Measurements from ENCODE around the gene SMAP1.
"Not testable (repeated sequence)": the region's sequence is repeated elsewhere in the genome, so short reads cannot be mapped to it uniquely, and the experiment has no call there.

The SMAP1 gene

GRCh38 chr6:70684794-70685493, 17.3 kb downstream of the SMAP1 start:
- no peak for DNase-seq

DNA sequence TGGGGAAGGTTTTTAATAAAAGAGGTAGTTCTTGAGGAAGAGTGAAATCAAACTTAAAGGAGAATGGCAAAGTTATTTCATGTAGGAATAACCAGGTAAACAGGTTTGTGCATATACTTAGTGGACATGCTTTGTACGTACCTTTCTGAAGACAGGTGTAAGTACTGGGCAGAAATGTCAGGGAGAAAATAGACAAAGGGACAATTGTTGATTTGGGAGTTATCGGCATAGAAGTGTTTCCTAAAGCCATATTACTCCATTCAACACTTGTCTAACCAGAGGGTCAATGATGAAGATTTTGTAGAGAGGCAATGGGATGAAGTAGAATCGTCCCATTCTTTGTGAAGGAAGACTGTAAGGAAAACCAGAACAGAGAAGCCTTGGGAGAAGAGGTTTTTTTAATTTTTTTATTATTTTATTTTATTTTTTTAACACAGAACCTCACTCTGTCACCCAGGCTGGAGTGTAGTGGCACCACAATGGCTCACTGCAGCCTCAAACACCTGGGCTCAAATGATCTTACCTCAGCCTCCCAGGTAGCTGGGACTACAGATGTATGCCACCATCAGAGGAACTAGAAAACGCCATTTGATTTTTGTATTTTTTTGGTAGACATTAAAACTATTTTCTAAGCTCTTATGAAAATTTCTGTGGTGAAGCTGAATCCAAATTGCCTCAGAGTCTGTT, 18.0 kb downstream of the SMAP1 start:
- DNase-seq = no peak

GRCh38 chr6:70686548-70687133, 19.0 kb downstream of the SMAP1 start:
- no peak for DNase-seq

DNA sequence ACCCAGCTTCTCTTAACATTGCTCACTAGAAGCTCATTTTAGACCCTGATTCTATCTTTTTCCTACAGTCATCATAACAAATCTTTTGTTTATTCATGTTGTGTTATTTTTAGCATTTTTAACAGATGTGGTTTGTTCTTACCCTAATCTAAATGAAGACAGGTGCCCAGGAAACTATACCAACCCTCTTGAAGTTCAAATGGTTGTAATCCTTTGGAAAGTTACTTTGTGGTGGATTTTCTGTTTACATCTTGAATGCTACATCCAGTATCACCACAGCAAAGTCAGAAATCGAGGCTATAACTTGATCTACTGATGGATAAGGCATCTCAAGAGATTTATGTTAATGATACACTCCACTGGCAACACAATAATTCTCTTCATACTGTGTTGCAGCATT, 26.2 kb downstream of the SMAP1 start:
- DNase-seq = no peak

DNA sequence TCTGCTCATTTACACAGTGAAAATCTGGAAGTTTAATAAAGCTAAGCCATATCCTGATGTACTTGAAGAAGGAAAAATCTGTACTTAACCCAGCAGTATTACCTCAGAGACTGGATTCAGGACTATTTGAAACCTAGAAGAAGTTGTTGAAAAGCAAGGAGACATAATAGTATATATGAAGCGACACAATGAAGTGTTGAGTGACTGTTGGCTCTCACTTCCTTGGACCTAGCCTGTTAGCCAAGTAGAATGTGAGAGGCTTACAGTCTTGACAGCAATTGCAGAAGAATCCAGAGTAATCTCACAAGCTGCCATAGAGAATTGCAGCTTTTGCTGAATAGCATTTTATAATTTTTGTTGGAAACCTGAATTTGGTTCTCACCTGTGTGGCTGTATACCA, 26.7 kb downstream of the SMAP1 start:
- no peak for DNase-seq

GRCh38 chr6:70700922-70701876, 33.5 kb downstream of the SMAP1 start:
- no peak for DNase-seq

DNA sequence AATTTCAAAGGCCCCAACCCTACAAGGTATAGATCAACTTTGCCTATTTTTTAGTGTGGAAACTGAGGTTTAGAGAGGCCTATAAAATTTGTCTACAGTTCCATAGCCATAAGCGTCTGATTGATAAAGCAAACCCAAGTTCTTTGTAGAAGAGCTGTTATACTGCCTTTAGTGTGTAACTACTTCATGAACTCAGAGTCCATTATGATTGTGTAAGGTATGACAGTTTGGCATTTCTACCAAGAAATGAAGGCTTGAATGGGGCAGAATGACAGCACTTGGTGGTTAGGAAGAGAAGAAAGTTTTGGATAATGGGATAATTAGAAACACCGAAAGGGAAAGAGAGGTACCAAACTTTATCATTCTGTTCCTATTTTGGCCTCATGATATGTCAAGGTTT, 38.1 kb downstream of the SMAP1 start:
- no peak for DNase-seq

- no peak for DNase-seq
Observed at GRCh38 chr6:70706491-70707123, 38.9 kb downstream of the SMAP1 start.

- DNase-seq = no peak
Observed at GRCh38 chr6:70707893-70708292, 40.2 kb downstream of the SMAP1 start.

DNA sequence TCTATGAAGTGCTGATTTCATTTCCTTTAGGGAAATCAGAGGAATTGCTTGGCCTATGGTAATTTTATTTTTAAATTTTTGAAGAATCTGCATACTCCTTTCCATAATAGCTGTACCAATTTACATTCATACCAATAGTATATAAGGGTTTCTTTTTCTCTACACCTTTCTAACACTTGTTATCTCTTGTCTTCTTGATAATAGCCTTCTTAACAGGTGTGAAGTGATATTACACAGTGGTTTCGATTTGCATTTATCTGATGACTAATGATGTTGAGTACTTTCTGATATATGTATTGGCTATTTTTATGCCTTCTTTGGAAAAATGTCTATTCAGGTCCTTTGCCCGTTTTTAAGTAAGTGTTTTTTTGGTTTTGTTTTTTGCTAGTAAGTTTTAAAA, 40.8 kb downstream of the SMAP1 start:
- no peak for DNase-seq

DNA sequence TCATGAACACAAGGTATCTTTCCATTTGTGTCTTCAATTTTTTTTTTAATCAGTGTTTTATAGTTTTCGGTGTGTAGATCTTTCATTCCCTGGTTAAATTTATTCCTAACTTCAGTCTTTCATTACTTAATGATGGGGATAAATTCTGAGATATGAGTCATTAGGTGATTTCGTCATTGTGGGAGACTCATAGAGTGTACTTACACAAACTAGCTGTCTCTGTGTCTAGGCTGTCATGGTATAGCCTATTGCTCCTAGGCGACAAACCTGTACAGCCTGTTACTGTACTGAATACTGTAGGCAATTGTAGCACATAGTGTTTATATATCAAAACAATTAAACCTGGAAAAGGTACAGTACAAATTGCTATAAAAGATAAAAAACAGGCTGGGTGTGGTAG, 42.1 kb downstream of the SMAP1 start:
- DNase-seq = no peak

- no peak for DNase-seq
Observed at GRCh38 chr6:70714716-70715257, 47.1 kb downstream of the SMAP1 start.

GRCh38 chr6:70717038-70717801, 49.5 kb downstream of the SMAP1 start:
- DNase-seq = no peak

DNA sequence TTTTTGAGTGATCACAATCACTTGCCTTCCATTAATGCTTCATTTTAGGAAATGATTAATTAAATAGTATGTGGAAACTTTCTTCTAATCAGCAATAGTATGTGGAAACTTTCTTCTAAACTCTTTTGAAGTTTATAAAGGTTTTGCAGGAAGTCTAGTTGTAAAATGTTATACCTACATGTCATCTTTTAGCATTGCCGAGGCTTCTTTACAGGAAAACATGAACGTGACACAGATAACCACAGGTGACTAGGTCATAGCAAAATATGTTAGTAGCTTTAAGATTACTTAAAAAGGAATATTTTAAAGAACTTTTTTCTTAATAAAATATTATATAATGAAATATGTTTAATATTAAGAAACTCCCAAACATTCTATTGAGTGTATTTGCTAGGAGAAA, 56.8 kb downstream of the SMAP1 start:
- DNase-seq = no peak

DNA sequence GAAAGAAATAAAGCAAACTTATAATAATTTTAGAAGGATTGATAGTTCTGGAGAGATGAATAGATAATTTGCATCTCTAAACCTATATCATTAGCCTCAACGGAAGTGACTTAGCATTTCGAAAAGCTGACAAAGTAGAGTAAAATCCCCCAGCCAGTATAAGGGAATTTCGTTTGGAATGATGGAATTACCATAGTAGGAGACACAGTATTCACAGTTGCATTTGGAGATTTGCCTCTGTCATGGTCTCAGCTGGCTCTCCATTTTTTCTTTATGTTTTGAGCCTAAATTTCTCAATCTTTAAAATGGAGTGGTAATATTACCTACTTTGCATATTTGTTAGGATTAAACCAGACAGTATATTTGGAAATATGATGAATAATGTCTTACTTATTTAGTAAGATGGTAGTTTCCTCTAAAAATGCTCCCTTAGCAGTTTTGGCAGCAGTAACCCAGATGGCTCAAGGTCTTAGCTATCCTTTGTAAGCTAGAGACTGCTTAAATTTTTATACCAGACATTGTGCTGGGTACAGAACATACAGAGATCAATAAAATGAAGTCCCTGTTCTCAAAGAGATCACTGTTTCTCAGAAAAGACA, 58.2 kb downstream of the SMAP1 start:
- no peak for DNase-seq

- DNase-seq = no peak
Observed at GRCh38 chr6:70734381-70734780, 66.7 kb downstream of the SMAP1 start.

- DNase-seq = no peak
Observed at GRCh38 chr6:70734979-70735378, 67.3 kb downstream of the SMAP1 start.

GRCh38 chr6:70735513-70735912, 67.8 kb downstream of the SMAP1 start:
- no peak for DNase-seq

GRCh38 chr6:70738028-70738427, 70.3 kb downstream of the SMAP1 start:
- no peak for DNase-seq

DNA sequence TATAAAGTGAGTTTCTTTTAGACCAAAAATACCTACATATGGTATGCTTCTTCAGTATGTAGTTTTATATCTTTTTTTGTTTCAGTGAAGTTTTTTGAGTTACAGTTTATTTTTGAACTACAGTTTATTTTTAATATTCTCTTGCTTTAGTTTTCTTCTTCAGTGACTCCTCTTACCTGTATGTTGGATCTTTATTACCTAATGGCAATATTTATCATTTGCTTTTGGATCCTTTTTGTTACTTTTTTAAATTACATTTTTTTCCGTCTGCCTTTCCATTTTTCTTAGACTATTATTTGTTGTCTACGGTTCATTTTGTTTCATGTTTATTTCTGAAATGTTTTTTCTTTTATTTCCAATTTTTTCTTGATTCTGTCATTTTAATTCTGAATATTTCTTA, 71.9 kb downstream of the SMAP1 start:
- no peak for DNase-seq

DNA sequence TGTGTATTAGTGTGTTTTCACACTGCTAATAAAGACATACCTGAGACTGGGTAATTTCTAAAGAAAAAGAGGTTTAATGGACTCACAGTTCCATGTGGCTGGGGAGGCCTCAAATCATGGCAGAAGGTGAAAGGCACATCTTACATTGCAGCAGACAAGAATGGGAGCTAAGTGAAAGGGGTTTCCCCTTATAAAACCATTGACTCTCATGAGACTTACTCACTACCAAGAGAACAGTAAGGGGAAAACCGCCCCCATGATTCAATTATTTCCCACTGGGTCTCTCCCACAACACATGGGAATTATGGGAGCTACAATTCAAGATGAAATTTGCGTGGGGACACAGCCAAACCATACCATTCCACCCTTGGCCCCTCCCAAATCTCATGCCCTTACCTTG, 73.1 kb downstream of the SMAP1 start:
- not testable (repeated sequence) for DNase-seq
